GM11168 (cell line): Measurements from ENCODE around the gene VSIG2.

ENCODE experiments used
- in situ Hi-C: fragments of 300-500 bp; cut with MboI; formaldehyde crosslinking; loops from one replicate; pipeline ENCODE4 v1.12.0; 2022; ENCODE audit warnings: low sequenced_read_pairs; ENCODE audit not compliant: unreplicated experiment

The VSIG2 gene

GRCh38 chr11:124751741-124752470 lies at the start of gene VSIG2:
Gene VSIG2, minus strand, starts transcription at chr11:124752255. Its CDS starts 118 bp downstream, at chr11:124752137.
- in situ Hi-C loops: loop anchor here (25.0 kb wide), 1 partner anchor 90 kb away; the partner anchor contains the start of genes SIAE and SPA17

GRCh38 chr11:124801014-124801413 lies 49.0 kb upstream of the VSIG2 start:
- in situ Hi-C loops: no loop called here

DNA sequence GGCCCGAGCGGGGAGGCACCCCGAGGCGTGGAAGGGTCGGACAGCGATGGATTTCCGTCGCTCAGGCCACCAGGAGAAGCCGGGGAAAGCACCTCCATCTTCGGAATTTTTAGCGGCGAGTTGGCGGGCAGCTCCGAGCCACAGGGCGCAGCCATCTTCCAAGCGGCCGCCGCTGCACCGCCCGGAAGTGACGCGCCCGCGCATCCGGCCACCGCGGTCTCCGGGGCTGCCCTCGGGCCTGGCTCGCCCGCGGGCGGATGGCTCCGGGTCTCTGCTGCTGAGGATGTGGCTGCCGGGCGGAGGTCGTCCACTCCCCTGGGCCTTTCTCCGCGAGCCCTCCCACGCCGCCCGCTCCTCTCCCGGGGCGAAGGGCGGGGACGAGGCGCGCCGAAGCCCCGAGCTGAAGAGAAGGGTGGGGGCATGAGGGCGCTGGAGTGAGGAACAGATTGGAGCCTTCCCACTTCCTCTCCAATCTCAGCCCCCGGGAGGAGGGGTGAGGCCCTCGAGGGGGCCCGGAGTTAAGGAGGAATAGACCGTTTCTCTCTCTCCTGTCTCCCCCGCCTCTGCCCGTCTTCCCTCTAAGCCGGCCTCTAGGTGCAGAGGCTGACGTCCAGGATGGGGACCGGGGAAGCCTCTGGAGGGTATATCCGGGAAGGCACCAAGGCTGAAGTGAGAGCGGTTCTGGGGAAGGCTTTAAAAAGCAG lies 48.3 kb upstream of the VSIG2 start, which contains the start of gene MSANTD2:
TSS of gene MSANTD2 (minus strand) at position 181 of the 704 bp plus-strand sequence. CDS start at position 155, 26 bp downstream.
- in situ Hi-C loops: no loop called here

- in situ Hi-C loops: no loop called here
Observed at GRCh38 chr11:124799348-124800225, 47.5 kb upstream of the VSIG2 start.

DNA sequence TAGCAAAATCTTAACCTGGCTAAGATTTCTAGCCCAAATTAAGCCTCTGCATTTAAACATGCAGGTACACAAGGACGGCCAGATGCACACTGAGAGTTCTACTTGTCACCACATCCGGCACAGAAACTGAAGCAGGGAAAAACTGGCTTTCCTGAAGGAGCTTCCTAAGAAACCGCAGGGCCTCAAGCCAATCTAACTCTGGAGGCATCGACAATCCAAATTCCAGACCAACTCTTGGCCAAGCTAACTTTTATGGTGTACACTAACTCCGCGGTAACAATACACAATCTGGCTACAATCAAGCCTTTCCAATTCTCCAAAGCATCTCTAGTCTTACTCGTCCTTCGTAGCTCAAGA lies 46.9 kb upstream of the VSIG2 start:
- in situ Hi-C loops: no loop called here

- in situ Hi-C loops: no loop called here
Observed at GRCh38 chr11:124796312-124796711, 44.3 kb upstream of the VSIG2 start.

- in situ Hi-C loops: no loop called here
Observed at GRCh38 chr11:124793466-124794278, 41.6 kb upstream of the VSIG2 start.

- in situ Hi-C loops: no loop called here
Observed at GRCh38 chr11:124791626-124792341, 39.7 kb upstream of the VSIG2 start.

- in situ Hi-C loops: no loop called here
Observed at GRCh38 chr11:124788521-124788920, 36.5 kb upstream of the VSIG2 start.

DNA sequence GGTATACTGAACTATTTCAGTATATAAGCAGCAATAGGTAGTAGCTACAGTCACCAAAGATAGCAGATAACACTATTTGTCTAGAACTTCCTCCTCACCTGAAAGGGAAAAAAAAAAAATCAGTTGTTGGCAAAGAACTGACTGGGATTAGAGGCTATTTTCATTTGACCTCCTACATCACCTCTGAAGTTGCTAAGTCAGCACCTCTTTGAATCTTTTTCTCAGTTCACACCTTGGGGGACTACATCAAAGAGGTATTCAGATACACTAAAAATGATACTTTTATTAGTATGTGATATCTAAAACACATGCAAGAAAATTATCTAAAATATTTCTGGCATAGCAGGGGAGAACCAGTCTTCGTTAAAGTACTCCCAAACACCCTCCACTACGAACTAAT lies 32.0 kb upstream of the VSIG2 start:
- in situ Hi-C loops: no loop called here

DNA sequence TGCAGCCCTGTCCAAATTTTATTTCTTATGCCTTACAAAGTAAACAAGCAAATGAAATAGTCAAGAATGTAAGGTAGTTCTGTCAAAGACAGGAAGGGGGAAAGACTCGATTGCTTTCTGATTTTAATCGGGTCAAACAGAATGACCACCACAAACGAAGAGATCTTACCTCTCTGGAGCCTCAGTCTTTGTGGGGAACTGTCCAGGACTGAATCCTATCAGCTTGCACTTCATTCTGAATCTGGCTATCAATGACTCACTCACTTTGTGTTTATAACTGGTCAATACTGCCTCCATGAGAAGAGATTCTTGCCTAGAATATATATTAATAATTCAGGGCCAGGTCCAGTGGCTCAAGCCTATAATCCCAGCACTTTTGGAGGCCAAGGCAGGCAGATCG lies 30.9 kb upstream of the VSIG2 start:
- in situ Hi-C loops: no loop called here

DNA sequence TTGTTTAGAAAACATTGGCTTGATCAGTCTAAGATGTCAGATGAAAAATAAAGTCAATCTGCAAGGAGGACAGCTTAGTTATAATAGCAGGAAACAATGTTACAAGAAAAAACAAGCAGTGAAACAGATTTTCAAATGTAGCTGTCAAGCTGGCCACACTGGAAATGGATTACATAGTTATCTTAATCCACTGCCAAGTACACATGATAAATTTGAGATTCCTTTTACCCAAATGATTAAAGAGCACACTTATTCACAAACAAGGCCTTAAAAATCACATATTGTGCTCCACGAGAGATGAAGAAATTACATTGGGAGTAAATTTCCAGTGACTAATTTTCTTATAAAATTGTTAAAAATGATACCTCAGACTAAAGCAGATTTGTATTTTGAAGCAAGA lies 27.5 kb upstream of the VSIG2 start:
- in situ Hi-C loops: no loop called here

GRCh38 chr11:124778281-124778680 lies 26.2 kb upstream of the VSIG2 start:
- in situ Hi-C loops: no loop called here

GRCh38 chr11:124776865-124777645 lies 25.0 kb upstream of the VSIG2 start:
- in situ Hi-C loops: no loop called here

DNA sequence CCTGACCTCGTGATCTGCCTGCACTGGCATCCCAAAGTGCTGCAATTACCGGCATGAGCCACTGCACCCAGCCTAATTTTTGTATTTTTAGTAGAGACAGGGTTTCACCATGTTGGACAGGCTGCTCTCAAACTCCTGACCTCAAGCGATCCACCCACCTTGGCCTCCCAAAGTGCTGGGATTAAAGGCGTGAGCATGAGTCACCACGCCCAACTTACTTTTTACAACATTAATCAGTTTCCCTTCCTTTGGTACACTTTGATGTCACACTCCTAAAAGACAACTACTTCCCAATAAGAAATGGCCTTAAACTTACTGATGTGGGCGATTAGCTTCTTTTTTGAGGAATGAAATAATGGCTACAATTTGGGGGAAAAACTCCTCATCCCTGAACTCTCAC lies 18.9 kb upstream of the VSIG2 start:
- in situ Hi-C loops: loop anchor here (25.0 kb wide), 1 partner anchor 109 kb away; the partner anchor contains the start of genes SIAE and SPA17

GRCh38 chr11:124769806-124770774 lies 18.0 kb upstream of the VSIG2 start:
- in situ Hi-C loops: loop anchor here (10.0 to 25.0 kb wide), 2 partner anchors 65 to 108 kb away; partner anchors contain the start of genes SIAE and SPA17

GRCh38 chr11:124768914-124769313 lies 16.9 kb upstream of the VSIG2 start:
- in situ Hi-C loops: loop anchor here (10.0 to 25.0 kb wide), 2 partner anchors 66 to 107 kb away; partner anchors contain the start of genes SIAE and SPA17
